Spleen (tissue), 11 donors: Measurements from ENCODE around the gene TREML2. TPM values are rescaled to one million over a fixed set of nuclear protein-coding genes. Genes with fewer than 3 reads are reported as not detected.

Source experiments
- DNase-seq: peaks from one replicate; pipeline ENCODE4 v3.0.0-alpha.2; 2020
- H3K27ac ChIP-seq, 8 donors: fragments of 200-600 bp; sonication (generic) in 7 of 8; 1 replicate in 4 of 8; 2 replicates in 4 of 8; pipeline versions ENCODE4 v1.5.0 to v1.8.0; 2016 to 2021; ENCODE audit warnings: inconsistent platforms in 4 of 8, mild to moderate bottlenecking in 4 of 8, moderate library complexity in 1 of 8
- H3K27me3 ChIP-seq, 7 donors: fragments of 200-600 bp; sonication (generic) in 6 of 7; replicated peaks in 1 of 7; 1 replicate in 4 of 7; 2 replicates in 3 of 7; pipeline versions ENCODE4 v1.5.0 to v1.8.0; 2016 to 2021; ENCODE audit warnings: inconsistent platforms in 3 of 7, mild to moderate bottlenecking in 1 of 7
- H3K36me3 ChIP-seq, 6 donors: fragments of 200-600 bp; sonication (generic) in 5 of 6; 1 replicate in 4 of 6; 2 replicates in 2 of 6; pipeline versions ENCODE4 v1.5.0 to v1.8.0; 2016 to 2021; ENCODE audit warnings: inconsistent platforms in 2 of 6
- H3K4me1 ChIP-seq, 6 donors: fragments of 200-600 bp; sonication (generic) in 5 of 6; 1 replicate in 3 of 6; 2 replicates in 3 of 6; pipeline versions ENCODE4 v1.5.0 to v1.8.0; 2016 to 2021; ENCODE audit warnings: inconsistent platforms in 3 of 6
- H3K4me3 ChIP-seq, 8 donors: fragments of 200-600 bp; sonication (generic) in 7 of 8; 1 replicate in 4 of 8; 2 replicates in 4 of 8; pipeline versions ENCODE4 v1.5.0 to v1.8.0; 2016 to 2021; ENCODE audit warnings: inconsistent platforms in 4 of 8, mild to moderate bottlenecking in 4 of 8, moderate library complexity in 2 of 8
- H3K9me3 ChIP-seq, 8 donors: fragments of 200-600 bp; sonication (generic) in 7 of 8; 1 replicate in 4 of 8; 2 replicates in 4 of 8; pipeline versions ENCODE4 v1.5.0 to v1.8.0; 2016 to 2021; ENCODE audit warnings: inconsistent platforms in 4 of 8
- CTCF ChIP-seq, 11 experiments: fragments of 200-600 bp in 7 of 11; fragments of 450-650 bp in 4 of 11; sonication (generic) in 4 of 11; IDR thresholded peaks in 8 of 11; conservative IDR thresholded peaks in 3 of 11; 1 replicate in 7 of 11; 2 replicates in 4 of 11; pipeline versions ENCODE4 v1.4.0 to v1.8.0; 2016 to 2021; ENCODE audit warnings: antibody characterized with exemption in 11 of 11, inconsistent platforms in 4 of 11, mild to moderate bottlenecking in 1 of 11
- POLR2A ChIP-seq, 3 donors: fragments of 450-650 bp; IDR thresholded peaks; one replicate each; pipeline ENCODE4 v1.5.1; 2017; ENCODE audit warnings: antibody characterized with exemption in 3 of 3, mild to moderate bottlenecking in 1 of 3
- POLR2AphosphoS5 ChIP-seq, 3 donors: sonication (generic); formaldehyde crosslinking; IDR thresholded peaks; one replicate each; pipeline ENCODE4 v1.5.1; 2017; ENCODE audit warnings: antibody characterized with exemption in 3 of 3
- WGBS, 5 donors: extraction: QIAGEN DNeasy Blood & Tissue Kit in 3 of 5; methylation state at CpG; one replicate each; pipeline versions ENCODE4 v1.1.5 to v1.1.7; 2013 to 2018; 5-methylcytosine and 5-hydroxymethylcytosine counted together
- intact Hi-C: fragments of 100-400 bp; cut with DNase I; formaldehyde crosslinking; loops from one replicate; pipeline ENCODE4 v1.15.0; 2023; ENCODE audit warnings: low total_unique reads
- polyA plus RNA-seq, 3 donors: library from polyadenylated mRNA; stranded (reverse); fragments of 200-250 nt; gene quantifications; one replicate each; pipeline ENCODE4 v1.2.1, GENCODE V29; 2013
- total RNA-seq, 7 donors: library from RNA; depleted of rRNA in 3 of 7; stranded (reverse); fragments of >200 nt in 3 of 7; fragmentation: NEBNext Ultra II Directional in 4 of 7; extraction: Animal tissue kit (Norgen Biotek cat#: 25700) in 4 of 7; gene quantifications; one replicate each; pipeline versions ENCODE4 v1.1.0 to v1.2.1, GENCODE V29; 2016 to 2021
- donor health status: healthy with polysubstance abuse.
- donor health status: DM: no; HTN: no; CAD: no; lungs with moderate emphysema.
- donor health status: DM: no; HTN: no; CAD: no.
- donor health status: Bipolar disorder and iron deficiency.
- donor health status: healthy.
- donor health status: DM: no; HTN: no; CAD: no.
- donor health status: DM: yes; HTN: yes; CAD: no.

Gene TREML2
- total and polyA plus RNA-seq, 10 donors = 1.9 to 28.8 (median 10.2) TPM

- no peak for DNase-seq
- no peaks in the 10 kb centered on the region for H3K9me3 ChIP-seq
- peaks cover 0 to 14% (median 0%) of the 10 kb centered on the region in 7 donors for H3K27me3 ChIP-seq
- peaks cover 0 to 7% (median 0%) of the 10 kb centered on the region in 6 donors for H3K4me1 ChIP-seq
- H3K27ac ChIP-seq = no peak overlapping the region
- H3K36me3 ChIP-seq = no peaks in the 10 kb centered on the region
- WGBS, 5 donors = 87 to 100% (median 100%) methylated on average over 1 of the region's 1 CpG
- H3K4me3 ChIP-seq = no peak overlapping the region
- intact Hi-C loops = no loop called here
- TF ChIP-seq POLR2A (IDR thresholded peaks at IDR 0.05) (no peak), CTCF (IDR thresholded peaks at IDR 0.05 in 8 of 11, conservative IDR thresholded peaks at IDR 0.05 in 3 of 11) (no peak), POLR2AphosphoS5 (IDR thresholded peaks at IDR 0.05) (no peak)
Measured at GRCh38 chr6:41163419-41163717, 37.6 kb downstream of the TREML2 start.

- no peaks in the 10 kb centered on the region for H3K36me3 ChIP-seq
- no peak within 1 kb of the TSS for H3K4me3 ChIP-seq
- DNase-seq = no peak
- 63 to 87% (median 73%) methylated on average over 6 to 10 of the region's 10 CpGs for WGBS, 5 donors
- intact Hi-C loops = no loop called here
- H3K9me3 ChIP-seq = no peaks in the 10 kb centered on the region
- no peak for TF ChIP-seq POLR2AphosphoS5 (IDR thresholded peaks at IDR 0.05)
- TF ChIP-seq POLR2A (IDR thresholded peaks at IDR 0.05) = no peak
- no peak for TF ChIP-seq CTCF (IDR thresholded peaks at IDR 0.05 in 8 of 11, conservative IDR thresholded peaks at IDR 0.05 in 3 of 11)
- H3K4me1 ChIP-seq = peaks cover 0 to 7% (median 0%) of the 10 kb centered on the region in 6 donors
- peaks cover 0 to 14% (median 0%) of the 10 kb centered on the region in 7 donors for H3K27me3 ChIP-seq
- H3K27ac ChIP-seq = no peak within 1 kb of the TSS
Measured at GRCh38 chr6:41162687-41163418, 38.1 kb downstream of the TREML2 start, which contains the start of gene TREM2. TREM2 (minus strand) TSS chr6:41163116; CDS start chr6:41163082, 34 bp downstream.

GRCh38 chr6:41161851-41162552 lies 38.9 kb downstream of the TREML2 start:
- no peaks in the 10 kb centered on the region for H3K9me3 ChIP-seq
- TF ChIP-seq POLR2A (IDR thresholded peaks at IDR 0.05) = no peak
- no peak for TF ChIP-seq CTCF (IDR thresholded peaks at IDR 0.05 in 8 of 11, conservative IDR thresholded peaks at IDR 0.05 in 3 of 11)
- TF ChIP-seq POLR2AphosphoS5 (IDR thresholded peaks at IDR 0.05) = no peak
- no peaks in the 10 kb centered on the region for H3K36me3 ChIP-seq
- DNase-seq = no peak
- intact Hi-C loops = no loop called here
- H3K4me3 ChIP-seq = no peak overlapping the region
- no peak overlapping the region for H3K27ac ChIP-seq
- WGBS, 5 donors = 42 to 50% (median 44%) methylated on average over 13 of the region's 13 CpGs
- peaks cover 0 to 7% (median 0%) of the 10 kb centered on the region in 6 donors for H3K4me1 ChIP-seq
- H3K27me3 ChIP-seq = peaks cover 0 to 14% (median 0%) of the 10 kb centered on the region in 7 donors

- Histone ChIP-seq H3K36me3 (no peaks in the 10 kb centered on the region), H3K27ac (no peak overlapping the region), H3K4me1 (peaks cover 0 to 7% (median 0%) of the 10 kb centered on the region in 6 donors), H3K27me3 (peaks cover 0 to 14% (median 0%) of the 10 kb centered on the region in 7 donors), H3K9me3 (no peaks in the 10 kb centered on the region), H3K4me3 (no peak overlapping the region)
- no peak for DNase-seq
- intact Hi-C loops = no loop called here
- WGBS, 5 donors = 88 to 97% (median 92%) methylated on average over 7 to 10 of the region's 10 CpGs
- TF ChIP-seq POLR2A (IDR thresholded peaks at IDR 0.05) (no peak), POLR2AphosphoS5 (IDR thresholded peaks at IDR 0.05) (no peak), CTCF (IDR thresholded peaks at IDR 0.05 in 8 of 11, conservative IDR thresholded peaks at IDR 0.05 in 3 of 11) (no peak)
Measured at GRCh38 chr6:41161380-41161779, 39.6 kb downstream of the TREML2 start.
